KOPT-K1 (cell line): ENCODE measurements around the gene BZW2.
"Not testable (repeated sequence)": the region's sequence is repeated elsewhere in the genome, so short reads cannot be mapped to it uniquely, and the experiment has no call there.

Source experiments
- H3K27ac ChIP-seq: fragments of 200-600 bp; sonication (generic); 2 replicates; pipeline ENCODE4 v1.5.1; 2016; ENCODE audit warnings: antibody characterized with exemption, mild to moderate bottlenecking, low read depth, low read length; ENCODE audit not compliant: poor library complexity, severe bottlenecking
- H3K36me3 ChIP-seq: fragments of 200-600 bp; sonication (generic); 2 replicates; pipeline ENCODE4 v1.5.1; 2017; ENCODE audit warnings: antibody characterized with exemption, mild to moderate bottlenecking, low read length, moderate library complexity; ENCODE audit not compliant: insufficient read depth
- H3K9me3 ChIP-seq: fragments of 200-600 bp; sonication (generic); 2 replicates; pipeline ENCODE4 v1.5.1; 2017; ENCODE audit warnings: antibody characterized with exemption, low read length, mild to moderate bottlenecking; ENCODE audit not compliant: insufficient read depth, poor library complexity, severe bottlenecking

The BZW2 gene

GRCh38 chr7:16655394-16655793 is 9.4 kb downstream of the BZW2 start:
- H3K27ac ChIP-seq: no peak overlapping the region
- H3K36me3 ChIP-seq: peaks cover 11% of the 10 kb centered on the region
- H3K9me3 ChIP-seq: no peaks in the 10 kb centered on the region

DNA sequence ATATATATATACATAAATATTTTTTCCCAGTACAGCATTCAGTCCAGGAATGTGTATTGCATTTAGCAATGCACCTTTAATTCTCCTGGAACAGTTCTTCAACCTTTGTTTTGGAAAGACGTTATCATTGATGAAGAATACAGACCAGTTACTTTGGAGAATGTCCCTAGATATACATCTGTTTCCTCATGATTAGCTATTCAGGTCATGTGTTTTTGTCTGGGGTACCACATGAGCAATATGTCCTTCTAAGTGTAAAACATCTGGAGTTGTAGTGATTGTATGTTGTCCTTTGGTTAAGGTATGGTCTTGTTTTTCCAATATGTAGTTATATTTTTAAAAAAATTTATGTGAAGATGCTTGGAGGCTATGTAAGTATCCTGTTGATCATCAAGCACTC is 10.2 kb downstream of the BZW2 start:
- Histone ChIP-seq H3K36me3 (peaks cover 11% of the 10 kb centered on the region; the same call in 1 of the 2 replicates), H3K27ac (no peak overlapping the region), H3K9me3 (no peaks in the 10 kb centered on the region)

- H3K9me3 ChIP-seq: no peaks in the 10 kb centered on the region
- H3K27ac ChIP-seq: no peak overlapping the region
- peaks cover 5% of the 10 kb centered on the region; the same call in 1 of the 2 replicates for H3K36me3 ChIP-seq
These were observed 11.8 kb downstream of the BZW2 start for GRCh38 chr7:16657656-16658279.

GRCh38 chr7:16659854-16660497 is 14.0 kb downstream of the BZW2 start:
- not testable (repeated sequence) for H3K27ac ChIP-seq, H3K9me3 ChIP-seq
- peaks cover 14% of the 10 kb centered on the region for H3K36me3 ChIP-seq

DNA sequence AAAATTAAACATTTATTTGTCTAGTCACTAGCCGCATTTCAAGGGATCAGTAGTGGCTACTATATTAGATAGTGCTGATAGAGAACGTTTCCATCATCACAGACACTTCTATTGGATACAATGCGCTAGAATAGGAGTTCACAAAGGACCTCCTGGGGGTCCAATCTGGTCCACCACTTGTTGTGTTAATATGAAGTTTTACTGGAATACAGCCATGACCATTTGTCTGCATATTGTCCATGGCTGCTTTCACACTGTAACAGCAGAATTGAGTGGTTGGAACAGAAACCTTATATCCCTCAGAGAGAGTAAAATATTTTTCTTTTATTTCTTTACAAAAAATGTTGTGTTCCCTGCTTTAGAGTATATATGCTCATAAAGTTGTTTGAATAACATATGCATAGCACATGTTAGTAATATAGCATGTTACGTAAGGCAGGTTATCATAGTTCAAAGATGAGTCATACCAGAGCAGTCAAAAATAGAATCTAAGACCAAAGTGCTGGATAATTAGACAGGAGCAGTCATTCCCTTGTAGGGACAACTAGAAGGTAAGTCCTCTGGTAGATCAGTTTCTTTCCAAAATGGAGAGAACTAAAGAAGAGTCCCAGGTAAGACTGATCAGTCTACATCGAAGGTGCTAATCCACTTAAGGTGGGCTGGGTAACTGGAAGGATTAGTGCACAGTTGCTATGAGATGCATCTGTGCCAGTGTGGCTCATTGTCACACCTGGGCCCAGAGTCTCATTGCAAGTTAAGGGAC is 14.9 kb downstream of the BZW2 start:
- Histone ChIP-seq H3K27ac (no peak overlapping the region), H3K9me3 (no peaks in the 10 kb centered on the region), H3K36me3 (peaks cover 19% of the 10 kb centered on the region)

DNA sequence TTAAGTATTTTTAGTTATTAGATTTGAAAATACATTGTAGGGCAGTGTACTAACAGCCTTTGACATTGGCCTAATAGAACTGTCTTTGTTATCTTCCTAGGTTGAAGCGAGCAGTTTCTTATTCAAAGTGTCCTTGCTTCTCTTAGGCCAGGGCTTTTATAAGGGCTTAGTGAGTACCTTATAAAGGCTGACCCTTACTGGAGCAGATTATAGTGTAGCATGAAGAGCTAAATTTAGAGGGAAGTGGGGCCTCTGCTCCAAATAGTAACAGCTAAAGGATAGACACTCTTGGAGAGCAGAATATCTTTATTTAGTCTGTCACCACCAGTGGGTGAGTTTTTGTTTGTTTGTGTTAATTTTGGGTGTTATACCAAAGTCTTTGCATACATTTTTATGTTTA is 15.9 kb downstream of the BZW2 start:
- peaks cover 29% of the 10 kb centered on the region for H3K36me3 ChIP-seq

DNA sequence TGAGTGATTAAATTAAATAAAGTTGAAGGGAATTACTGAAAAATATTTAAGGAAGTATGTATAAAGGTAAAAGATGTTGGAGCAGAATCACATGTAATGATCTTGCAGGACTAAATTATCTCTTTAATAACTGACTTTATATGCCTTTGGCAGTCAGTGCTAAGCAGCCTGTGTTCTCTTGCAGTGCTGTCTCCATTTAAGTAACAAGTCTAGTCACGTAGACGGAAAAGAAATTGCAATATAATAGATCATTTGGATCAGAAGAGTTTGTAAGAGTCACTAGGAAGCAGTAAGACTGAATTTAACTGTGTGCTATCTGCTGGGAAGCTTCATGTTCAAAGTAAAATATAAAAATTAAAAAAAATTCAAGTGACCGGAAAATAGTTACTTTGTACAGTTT is 21.4 kb downstream of the BZW2 start:
- Histone ChIP-seq H3K36me3 (peaks cover 81% of the 10 kb centered on the region), H3K27ac (no peak overlapping the region), H3K9me3 (no peaks in the 10 kb centered on the region)

More for the DNA sequence above, 15.9 kb downstream of the BZW2 start:
- no peak overlapping the region for H3K27ac ChIP-seq
- H3K9me3 ChIP-seq: no peaks in the 10 kb centered on the region

DNA sequence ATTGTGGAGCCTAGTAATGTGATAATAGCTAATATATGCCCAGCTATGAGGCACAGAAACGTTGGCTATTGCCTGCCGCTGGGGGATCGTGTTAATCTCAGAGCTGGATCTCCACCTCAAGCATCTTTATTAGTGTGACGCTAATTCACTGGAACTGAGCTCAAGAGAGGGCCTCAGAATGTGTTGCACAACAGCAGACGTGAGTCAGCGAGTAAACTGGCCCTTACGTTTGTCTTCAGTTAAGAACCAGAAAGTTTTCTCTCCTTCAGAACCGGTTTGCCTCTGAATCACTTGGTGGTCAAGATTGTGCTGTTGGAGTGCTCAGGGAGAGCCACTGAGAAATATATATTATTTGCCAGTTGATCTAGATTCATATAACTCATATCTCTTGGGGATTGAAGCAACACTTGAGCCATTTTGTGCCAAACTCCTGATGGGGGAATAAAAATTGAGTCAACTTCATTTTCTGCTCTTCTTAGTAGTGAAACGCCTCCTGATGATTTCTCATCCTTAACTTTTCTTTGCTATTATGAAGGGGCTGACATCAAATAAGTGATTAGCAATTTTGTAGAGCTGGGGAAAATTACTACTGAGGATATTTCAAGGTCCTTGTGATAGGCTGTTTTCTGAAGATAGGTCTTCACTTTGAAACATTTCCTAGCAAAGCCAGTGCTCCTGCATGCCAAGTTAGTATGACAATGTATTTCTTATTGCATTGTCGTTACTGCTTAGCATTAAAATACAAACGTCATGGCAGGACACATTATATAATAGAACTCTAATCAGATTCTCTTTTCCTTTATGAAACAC is 22.3 kb downstream of the BZW2 start:
- Histone ChIP-seq H3K9me3 (no peaks in the 10 kb centered on the region), H3K36me3 (peaks cover 87% of the 10 kb centered on the region), H3K27ac (no peak overlapping the region)

DNA sequence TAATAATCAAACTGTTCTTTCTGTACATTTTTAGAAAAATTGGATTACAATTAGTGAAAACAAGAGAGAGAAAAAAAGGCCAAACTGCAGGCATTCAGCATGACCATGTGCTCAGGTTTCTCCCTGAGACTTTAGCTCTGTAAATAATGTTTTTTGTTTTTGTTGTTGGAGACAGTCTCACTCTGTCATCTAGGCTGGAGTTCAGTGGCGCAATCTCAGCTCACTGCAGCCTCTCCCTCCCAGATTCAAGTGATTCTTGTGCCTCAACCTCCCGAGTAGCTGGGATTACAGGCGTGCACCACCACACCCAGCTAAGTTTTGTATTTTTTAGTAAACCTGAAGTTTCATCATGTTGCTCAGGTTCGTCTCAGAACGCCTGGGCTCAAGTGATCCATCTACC is 23.0 kb downstream of the BZW2 start:
- H3K27ac ChIP-seq: no peak overlapping the region
- peaks cover 88% of the 10 kb centered on the region for H3K36me3 ChIP-seq

GRCh38 chr7:16669581-16669980 is 23.6 kb downstream of the BZW2 start:
- Histone ChIP-seq H3K27ac (no peak overlapping the region), H3K9me3 (no peaks in the 10 kb centered on the region), H3K36me3 (peaks cover 89% of the 10 kb centered on the region)

More for the DNA sequence above, 23.0 kb downstream of the BZW2 start:
- no peaks in the 10 kb centered on the region for H3K9me3 ChIP-seq

- no peaks in the 10 kb centered on the region for H3K9me3 ChIP-seq
- H3K36me3 ChIP-seq: peaks cover 88% of the 10 kb centered on the region
- H3K27ac ChIP-seq: no peak overlapping the region
These were observed 24.0 kb downstream of the BZW2 start for GRCh38 chr7:16670021-16670420.

GRCh38 chr7:16670731-16671344 is 24.9 kb downstream of the BZW2 start:
- Histone ChIP-seq H3K9me3 (no peaks in the 10 kb centered on the region), H3K27ac (no peak overlapping the region), H3K36me3 (peaks cover 88% of the 10 kb centered on the region)

DNA sequence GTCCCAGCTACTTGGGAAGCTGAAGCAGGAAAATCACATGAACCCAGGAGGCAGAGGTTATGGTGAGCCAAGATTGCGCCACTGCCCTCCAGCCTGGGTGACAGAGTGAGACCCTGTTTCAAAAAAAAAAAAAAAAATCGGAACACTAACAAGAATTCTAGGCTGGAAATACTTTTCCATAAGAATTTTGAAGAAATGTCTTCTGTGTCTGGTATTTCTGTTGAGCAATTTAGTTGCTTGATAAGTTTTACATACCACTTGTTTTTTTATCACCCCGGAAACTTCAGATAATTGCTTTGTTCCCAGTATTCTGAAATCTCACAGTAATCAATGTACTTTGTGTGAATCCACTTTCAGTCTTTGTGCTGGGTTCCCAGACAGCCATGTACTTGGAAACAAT is 25.8 kb downstream of the BZW2 start:
- Histone ChIP-seq H3K27ac (no peak overlapping the region), H3K9me3 (no peaks in the 10 kb centered on the region), H3K36me3 (peaks cover 89% of the 10 kb centered on the region)

DNA sequence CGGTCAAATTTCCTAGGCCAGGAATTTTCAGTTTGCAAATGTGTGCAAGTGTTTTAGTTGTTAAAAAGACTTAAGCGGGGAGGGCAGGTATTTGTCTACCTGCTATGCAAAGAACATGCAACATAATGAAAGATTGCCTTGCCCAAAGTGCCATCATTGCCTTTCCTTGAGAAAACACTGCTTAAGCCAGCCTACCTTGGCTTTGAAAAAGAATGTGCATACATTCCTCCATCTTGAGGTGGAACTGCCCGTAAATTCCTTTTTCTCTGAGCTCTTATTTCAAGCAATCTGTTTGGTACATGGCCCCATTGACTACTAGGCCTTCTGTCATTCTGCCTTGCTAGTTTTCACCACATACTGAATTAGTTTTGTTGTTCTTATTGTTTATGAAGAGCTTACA is 29.3 kb downstream of the BZW2 start:
- Histone ChIP-seq H3K36me3 (peaks cover 89% of the 10 kb centered on the region), H3K27ac (no peak overlapping the region), H3K9me3 (no peaks in the 10 kb centered on the region)
